Duodenal mucosa (tissue), 2 donors: Measurements from ENCODE around the gene USP24.

Source experiments
- H3K27ac ChIP-seq: one replicate; pipeline ENCODE4 v1.7.0; 2013; ENCODE audit warnings: low read depth, low read length
- H3K27me3 ChIP-seq, 2 donors: one replicate each; pipeline ENCODE4 v1.7.0; 2013; ENCODE audit warnings: low read length in 2 of 2, control low read depth in 1 of 2; ENCODE audit not compliant: insufficient read depth in 2 of 2, control insufficient read depth in 1 of 2
- H3K36me3 ChIP-seq, 2 donors: one replicate each; pipeline ENCODE4 v1.7.0; 2013; ENCODE audit warnings: low read length in 2 of 2, control low read depth in 1 of 2; ENCODE audit not compliant: insufficient read depth in 2 of 2, control insufficient read depth in 1 of 2
- H3K4me1 ChIP-seq, 2 donors: one replicate each; pipeline ENCODE4 v1.7.0; 2013; ENCODE audit warnings: low read length in 2 of 2, control low read depth in 1 of 2; ENCODE audit not compliant: insufficient read depth in 2 of 2, control insufficient read depth in 1 of 2
- H3K4me3 ChIP-seq, 2 donors: one replicate each; pipeline ENCODE4 v1.7.0; 2013; ENCODE audit warnings: low read length in 2 of 2, low read depth in 1 of 2
- H3K9ac ChIP-seq, 2 donors: one replicate each; pipeline ENCODE4 v1.7.0; 2013; ENCODE audit warnings: low read length in 2 of 2, low read depth in 1 of 2
- H3K9me3 ChIP-seq, 2 donors: one replicate each; pipeline ENCODE4 v1.7.0; 2013; ENCODE audit warnings: low read length in 2 of 2, control low read depth in 1 of 2; ENCODE audit not compliant: control insufficient read depth in 1 of 2

Gene USP24

DNA sequence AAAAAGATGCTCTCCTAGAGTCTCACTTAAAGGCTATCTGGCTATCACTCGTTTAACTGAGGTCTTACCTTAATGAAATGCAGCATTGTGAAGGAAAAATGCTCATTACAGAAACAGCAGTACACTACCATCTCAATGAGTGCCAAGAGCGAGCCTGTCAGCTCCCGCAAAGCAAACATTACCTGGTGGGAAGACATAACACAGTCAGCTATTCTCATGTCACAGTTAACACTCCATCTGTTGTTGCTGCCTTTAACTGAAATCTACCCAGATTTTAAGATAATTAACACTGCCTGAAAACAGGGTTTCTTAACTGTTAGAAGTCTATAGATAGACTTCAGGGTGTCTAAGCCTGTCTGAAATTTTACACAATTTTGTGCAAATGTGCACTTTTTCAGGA, 136.7 kb downstream of the USP24 start:
- Histone ChIP-seq H3K36me3 (peaks cover 70 to 87% of the 10 kb centered on the region in 2 donors), H3K9me3 (no peaks in the 10 kb centered on the region), H3K9ac (no peak overlapping the region), H3K27ac (no peak overlapping the region), H3K4me3 (no peak overlapping the region), H3K4me1 (no peaks in the 10 kb centered on the region), H3K27me3 (no peaks in the 10 kb centered on the region)

DNA sequence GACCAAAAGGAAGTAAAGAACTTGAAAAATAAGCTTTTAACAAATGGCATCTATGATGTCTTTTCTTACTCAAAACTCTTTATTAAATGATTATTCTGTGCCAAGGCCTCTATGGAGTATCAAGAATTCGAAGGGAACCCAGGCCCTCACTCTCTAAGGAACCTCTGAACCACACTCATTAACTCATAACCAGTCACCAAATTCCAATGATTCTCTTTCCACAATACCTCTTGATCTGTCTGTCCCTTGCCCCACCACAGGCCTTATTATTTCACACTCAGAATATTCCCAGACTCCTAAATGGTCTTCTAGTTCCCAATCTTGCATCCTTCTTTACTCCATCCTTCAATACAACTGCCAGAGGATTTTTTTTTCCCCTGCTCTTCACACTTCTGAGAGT, 138.8 kb downstream of the USP24 start:
- H3K36me3 ChIP-seq = peaks cover 73 to 87% of the 10 kb centered on the region in 2 donors
- H3K27ac ChIP-seq = no peak overlapping the region
- H3K9me3 ChIP-seq = no peaks in the 10 kb centered on the region
- H3K4me3 ChIP-seq = no peak overlapping the region
- H3K27me3 ChIP-seq = no peaks in the 10 kb centered on the region
- H3K9ac ChIP-seq = no peak overlapping the region
- H3K4me1 ChIP-seq = no peaks in the 10 kb centered on the region

DNA sequence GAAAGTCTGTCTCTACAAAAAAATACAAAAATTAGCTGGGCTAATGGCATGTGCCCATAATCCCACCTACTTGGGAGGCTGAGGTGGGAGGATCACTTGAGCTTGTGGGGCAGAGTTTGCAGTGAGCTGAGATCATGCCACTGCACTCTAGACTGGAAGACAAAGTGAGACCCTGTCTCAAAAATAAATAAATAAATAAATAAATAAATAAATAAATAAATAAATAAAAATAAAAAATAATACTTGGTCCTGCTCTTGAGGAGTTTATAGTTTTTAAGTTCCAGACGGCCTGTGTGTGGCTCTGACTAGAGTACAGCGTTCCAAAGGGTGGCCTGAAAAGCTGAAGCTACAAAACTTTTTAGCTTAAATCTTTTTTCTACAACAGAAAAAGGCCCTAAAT, 140.7 kb downstream of the USP24 start:
- no peak overlapping the region for H3K4me3 ChIP-seq
- H3K36me3 ChIP-seq = peaks cover 64 to 87% of the 10 kb centered on the region in 2 donors
- no peaks in the 10 kb centered on the region for H3K4me1 ChIP-seq
- H3K9ac ChIP-seq = no peak overlapping the region
- no peaks in the 10 kb centered on the region for H3K9me3 ChIP-seq
- H3K27ac ChIP-seq = no peak overlapping the region
- H3K27me3 ChIP-seq = no peaks in the 10 kb centered on the region

GRCh38 chr1:55073187-55073916, 141.8 kb downstream of the USP24 start:
- Histone ChIP-seq H3K4me1 (no peaks in the 10 kb centered on the region), H3K27me3 (no peaks in the 10 kb centered on the region), H3K27ac (no peak overlapping the region), H3K9ac (no peak overlapping the region), H3K36me3 (peaks cover 58 to 88% of the 10 kb centered on the region in 2 donors), H3K4me3 (no peak overlapping the region), H3K9me3 (no peaks in the 10 kb centered on the region)

DNA sequence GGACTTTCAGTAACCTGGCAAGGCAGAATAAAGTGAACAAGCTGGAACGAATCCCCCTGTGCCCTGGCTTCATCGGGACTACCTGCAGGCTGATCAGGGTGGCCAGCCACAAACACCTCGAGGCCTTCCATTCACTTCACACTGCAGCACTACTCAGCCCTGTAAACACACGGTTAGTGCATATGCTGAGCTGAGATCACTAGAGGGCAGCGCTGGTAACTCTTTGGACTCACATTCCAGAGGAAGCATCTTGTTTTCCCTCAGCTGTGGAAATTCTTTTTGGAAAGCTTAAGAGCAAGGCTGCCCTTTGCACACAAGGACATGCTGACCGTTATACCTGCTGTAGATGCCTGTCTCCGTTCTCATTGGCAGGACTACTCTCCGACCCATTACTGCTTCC, 143.7 kb downstream of the USP24 start:
- no peak overlapping the region for H3K9ac ChIP-seq
- no peaks in the 10 kb centered on the region for H3K4me1 ChIP-seq
- H3K27ac ChIP-seq = no peak overlapping the region
- no peak overlapping the region for H3K4me3 ChIP-seq
- peaks cover 64 to 87% of the 10 kb centered on the region in 2 donors for H3K36me3 ChIP-seq
- H3K9me3 ChIP-seq = no peaks in the 10 kb centered on the region
- H3K27me3 ChIP-seq = no peaks in the 10 kb centered on the region

DNA sequence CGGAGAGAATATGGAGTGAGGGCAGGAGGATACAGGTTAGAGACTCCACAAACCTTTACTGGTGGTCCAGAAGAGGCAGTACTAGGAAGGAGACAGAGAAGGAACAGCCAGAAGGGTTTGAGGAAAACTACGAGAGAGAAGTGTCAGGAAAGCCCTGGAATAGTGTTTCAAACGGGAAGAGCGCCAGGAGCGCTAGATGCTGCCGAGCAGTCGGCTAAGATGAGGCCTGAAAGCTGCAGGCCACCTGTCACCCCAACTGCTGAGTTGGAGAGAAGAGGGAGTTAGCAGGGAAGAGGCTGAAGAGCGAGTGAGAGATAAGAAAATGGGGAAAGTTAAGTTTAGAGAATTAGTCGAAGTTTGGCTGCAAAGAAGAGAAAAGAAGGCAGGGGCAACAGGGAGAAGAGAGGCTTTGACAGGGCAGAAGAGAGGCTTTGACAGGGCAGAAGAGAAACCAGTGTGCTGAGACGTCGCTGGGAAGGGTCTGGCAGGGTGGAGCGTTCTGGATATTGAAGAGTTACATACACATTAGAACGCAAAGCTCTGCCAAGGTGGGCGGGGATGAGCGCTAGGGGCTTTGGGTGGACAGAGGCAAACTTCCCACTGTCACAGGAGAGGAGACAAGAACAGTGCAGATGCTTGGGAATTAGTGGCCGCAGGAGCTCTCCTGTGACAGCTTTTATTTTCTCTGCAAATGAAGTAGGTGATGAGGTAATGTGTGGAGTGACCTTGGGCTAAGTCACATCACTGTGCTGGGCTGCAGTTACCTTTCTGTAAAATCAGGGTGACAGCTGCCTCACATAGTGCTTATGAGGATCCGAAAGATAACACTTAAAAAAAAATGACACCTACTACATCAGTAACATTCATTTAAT, 144.6 kb downstream of the USP24 start:
- Histone ChIP-seq H3K27ac (no peak overlapping the region), H3K4me3 (no peak overlapping the region), H3K36me3 (peaks cover 60 to 91% of the 10 kb centered on the region in 2 donors), H3K4me1 (no peaks in the 10 kb centered on the region), H3K27me3 (no peaks in the 10 kb centered on the region), H3K9ac (no peak overlapping the region), H3K9me3 (no peaks in the 10 kb centered on the region)

GRCh38 chr1:55069280-55069679, 145.9 kb downstream of the USP24 start:
- H3K4me1 ChIP-seq = no peaks in the 10 kb centered on the region
- peaks cover 53 to 88% of the 10 kb centered on the region in 2 donors for H3K36me3 ChIP-seq
- H3K27me3 ChIP-seq = no peaks in the 10 kb centered on the region
- H3K27ac ChIP-seq = no peak overlapping the region
- H3K9ac ChIP-seq = no peak overlapping the region
- H3K9me3 ChIP-seq = no peaks in the 10 kb centered on the region
- H3K4me3 ChIP-seq = no peak overlapping the region

GRCh38 chr1:55068638-55069037, 146.5 kb downstream of the USP24 start:
- Histone ChIP-seq H3K27me3 (no peaks in the 10 kb centered on the region), H3K4me3 (no peak overlapping the region), H3K36me3 (peaks cover 52 to 85% of the 10 kb centered on the region in 2 donors), H3K9ac (no peak overlapping the region), H3K4me1 (no peaks in the 10 kb centered on the region), H3K9me3 (no peaks in the 10 kb centered on the region), H3K27ac (no peak overlapping the region)

DNA sequence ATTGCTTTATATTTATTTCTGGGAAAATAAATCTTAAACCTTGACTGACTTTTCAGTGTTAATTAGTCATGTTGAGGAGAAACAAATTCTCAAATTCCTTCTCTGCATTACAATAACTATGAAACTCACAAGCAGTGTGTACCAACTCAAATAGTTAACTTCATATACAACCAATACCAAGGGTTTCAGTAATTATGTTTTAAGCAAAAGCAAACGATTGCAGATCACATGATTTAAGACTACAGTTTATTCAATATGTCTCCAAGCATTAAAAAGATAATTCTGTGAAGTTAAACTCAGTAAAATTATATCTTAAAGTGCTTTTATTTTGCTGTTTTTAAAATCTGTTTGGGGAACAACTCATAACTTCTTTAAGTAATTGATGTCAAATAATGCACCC, 147.2 kb downstream of the USP24 start:
- H3K9ac ChIP-seq = no peak overlapping the region
- no peaks in the 10 kb centered on the region for H3K4me1 ChIP-seq
- H3K27me3 ChIP-seq = no peaks in the 10 kb centered on the region
- H3K27ac ChIP-seq = no peak overlapping the region
- no peaks in the 10 kb centered on the region for H3K9me3 ChIP-seq
- H3K36me3 ChIP-seq = peaks cover 45 to 78% of the 10 kb centered on the region in 2 donors
- no peak overlapping the region for H3K4me3 ChIP-seq

- H3K27me3 ChIP-seq = no peaks in the 10 kb centered on the region
- H3K4me1 ChIP-seq = no peaks in the 10 kb centered on the region
- H3K9me3 ChIP-seq = no peaks in the 10 kb centered on the region
- H3K9ac ChIP-seq = no peak overlapping the region
- no peak overlapping the region for H3K4me3 ChIP-seq
- no peak overlapping the region for H3K27ac ChIP-seq
- H3K36me3 ChIP-seq = peaks cover 38 to 71% of the 10 kb centered on the region in 2 donors
Observed at GRCh38 chr1:55067022-55067778, 148.0 kb downstream of the USP24 start.
